Thyroid gland (tissue), 4 donors: Measurements from ENCODE around the gene DNAJC13. TPM values are rescaled to one million over a fixed set of nuclear protein-coding genes. Genes with fewer than 3 reads are reported as not detected.

Source experiments
- DNase-seq, 2 donors: peaks; one replicate each; pipeline ENCODE4 v3.0.0-alpha.2; 2019
- H3K27ac ChIP-seq, 3 donors: fragments of 200-600 bp; sonication (generic); 1 replicate in 2 of 3; 2 replicates in 1 of 3; pipeline ENCODE4 v1.5.1; 2016 to 2019; ENCODE audit warnings: mild to moderate bottlenecking in 1 of 3, moderate library complexity in 1 of 3
- H3K27me3 ChIP-seq: fragments of 200-600 bp; sonication (generic); one replicate; pipeline ENCODE4 v1.5.1; 2019
- H3K36me3 ChIP-seq, 2 donors: fragments of 200-600 bp; sonication (generic); one replicate each; pipeline ENCODE4 v1.5.1; 2016 to 2019
- H3K4me1 ChIP-seq, 2 donors: fragments of 200-600 bp; sonication (generic); one replicate each; pipeline ENCODE4 v1.5.1; 2017 to 2019
- H3K4me3 ChIP-seq, 3 donors: fragments of 200-600 bp; sonication (generic); replicated peaks in 1 of 3; 1 replicate in 2 of 3; 2 replicates in 1 of 3; pipeline ENCODE4 v1.5.1; 2016; ENCODE audit warnings: mild to moderate bottlenecking in 1 of 3
- H3K9me3 ChIP-seq: fragments of 200-600 bp; sonication (generic); one replicate; pipeline ENCODE4 v1.5.1; 2017
- CTCF ChIP-seq, 6 experiments: fragments of 200-600 bp in 3 of 6; fragments of 450-650 bp in 3 of 6; sonication (generic) in 3 of 6; IDR thresholded peaks; one replicate each; pipeline ENCODE4 v1.5.1; 2016 to 2019; ENCODE audit warnings: antibody characterized with exemption in 6 of 6, mild to moderate bottlenecking in 2 of 6, inconsistent platforms in 1 of 6, moderate library complexity in 1 of 6
- POLR2A ChIP-seq, 2 donors: fragments of 450-650 bp; IDR thresholded peaks; one replicate each; pipeline ENCODE4 v1.6.1; 2017; ENCODE audit warnings: antibody characterized with exemption in 2 of 2, mild to moderate bottlenecking in 2 of 2, moderate library complexity in 1 of 2
- WGBS, 2 donors: methylation state at CpG; one replicate each; pipeline ENCODE4 v1.1.5; 2017; 5-methylcytosine and 5-hydroxymethylcytosine counted together
- intact Hi-C: fragments of 100-400 bp; cut with DNase I; formaldehyde crosslinking; loops from one replicate; pipeline ENCODE4 v1.15.1; 2023
- total RNA-seq, 4 donors: library from RNA; depleted of rRNA; stranded (reverse); fragments of >200 nt; gene quantifications; one replicate each; pipeline ENCODE4 v1.2.3, GENCODE V29; 2016

Gene DNAJC13
- total RNA-seq, 4 donors from 2014 or later = 47.3 to 56.6 (median 50.4) TPM

GRCh38 chr3:132378846-132379245, 38.5 kb upstream of the DNAJC13 start:
- intact Hi-C loops = no loop called here
- no peak overlapping the region for H3K4me3 ChIP-seq

DNA sequence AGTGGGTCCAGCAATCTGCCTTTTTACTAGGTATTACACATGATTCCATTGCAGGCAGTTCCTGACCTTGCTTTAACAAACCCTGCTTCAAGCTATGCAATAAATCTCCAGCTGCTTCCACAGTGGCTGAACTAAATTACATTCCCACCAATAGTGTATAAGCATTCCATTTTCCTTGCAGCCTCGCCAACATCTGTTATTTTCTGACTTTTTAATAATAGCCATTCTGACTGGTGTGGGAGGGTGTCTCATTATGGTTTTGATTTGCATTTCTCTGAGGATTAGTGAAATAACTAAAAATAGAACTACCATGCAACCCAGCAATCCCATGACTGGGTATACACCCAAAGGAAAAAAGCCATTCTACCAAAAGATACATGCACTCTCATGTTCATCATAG, 36.4 kb upstream of the DNAJC13 start:
- intact Hi-C loops = no loop called here
- H3K36me3 ChIP-seq = no peaks in the 10 kb centered on the region
- 82 to 83% methylated on average over 1 of the region's 1 CpG for WGBS, 2 donors
- H3K27ac ChIP-seq = no peak overlapping the region
- no peak for DNase-seq
- no peaks in the 10 kb centered on the region for H3K4me1 ChIP-seq
- H3K9me3 ChIP-seq = no peaks in the 10 kb centered on the region
- TF ChIP-seq POLR2A (IDR thresholded peaks at IDR 0.05) (no peak), CTCF (IDR thresholded peaks at IDR 0.05) (no peak)
- H3K4me3 ChIP-seq = no peak overlapping the region
- no peaks in the 10 kb centered on the region for H3K27me3 ChIP-seq

More at GRCh38 chr3:132378846-132379245, 38.5 kb upstream of the DNAJC13 start:
- DNase-seq = no peak
- H3K27me3 ChIP-seq = no peaks in the 10 kb centered on the region
- H3K27ac ChIP-seq = no peak overlapping the region
- TF ChIP-seq POLR2A (IDR thresholded peaks at IDR 0.05) (no peak), CTCF (IDR thresholded peaks at IDR 0.05) (no peak)
- H3K9me3 ChIP-seq = no peaks in the 10 kb centered on the region
- H3K36me3 ChIP-seq = no peaks in the 10 kb centered on the region
- H3K4me1 ChIP-seq = no peaks in the 10 kb centered on the region
- WGBS, 2 donors = 43 to 57% methylated on average over 2 of the region's 2 CpGs

DNA sequence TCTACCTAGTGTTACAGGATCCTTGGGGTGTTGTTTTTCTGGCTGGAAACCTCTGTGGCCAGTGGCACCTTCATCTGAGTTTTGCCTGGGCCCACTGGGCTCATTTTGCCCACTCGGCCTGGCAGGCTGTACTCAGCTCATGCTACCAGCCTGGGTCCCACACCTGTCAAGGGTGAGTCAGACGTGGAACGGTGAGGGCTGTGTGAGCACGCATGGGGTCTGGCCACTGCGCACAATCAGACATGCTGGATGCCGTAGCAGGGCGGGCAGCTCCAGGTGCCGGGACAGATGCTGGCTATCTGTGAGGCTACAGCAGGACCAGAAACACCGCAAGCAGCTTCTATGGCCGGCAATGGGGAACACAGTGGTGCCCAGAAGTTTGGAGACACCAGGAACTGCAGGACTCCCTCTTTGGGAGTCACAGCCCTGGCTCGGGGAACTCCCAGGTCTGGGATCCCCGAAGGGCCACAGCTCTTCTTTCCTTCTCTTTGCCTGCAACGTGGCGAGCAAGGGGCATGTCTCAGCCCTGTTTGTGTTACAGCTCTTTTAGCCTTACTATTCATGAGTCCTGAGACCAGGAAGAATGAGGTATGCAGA, 35.9 kb upstream of the DNAJC13 start:
- DNase-seq = no peak

GRCh38 chr3:132382267-132382666, 35.0 kb upstream of the DNAJC13 start:
- TF ChIP-seq CTCF (IDR thresholded peaks at IDR 0.05) (no peak), POLR2A (IDR thresholded peaks at IDR 0.05) (no peak)
- Histone ChIP-seq H3K4me3 (no peak overlapping the region), H3K27ac (no peak overlapping the region), H3K36me3 (no peaks in the 10 kb centered on the region), H3K27me3 (no peaks in the 10 kb centered on the region), H3K9me3 (no peaks in the 10 kb centered on the region), H3K4me1 (no peaks in the 10 kb centered on the region)
- intact Hi-C loops = no loop called here
- DNase-seq = no peak
- 71 to 76% methylated on average over 4 of the region's 4 CpGs for WGBS, 2 donors

More for the DNA sequence above, 35.9 kb upstream of the DNAJC13 start:
- Histone ChIP-seq H3K4me1 (no peaks in the 10 kb centered on the region), H3K27ac (no peak overlapping the region), H3K27me3 (no peaks in the 10 kb centered on the region), H3K36me3 (no peaks in the 10 kb centered on the region), H3K4me3 (no peak overlapping the region), H3K9me3 (no peaks in the 10 kb centered on the region)
- WGBS, 2 donors = 90 to 96% methylated on average over 13 to 14 of the region's 14 CpGs
- intact Hi-C loops = no loop called here
- TF ChIP-seq POLR2A (IDR thresholded peaks at IDR 0.05) (no peak), CTCF (IDR thresholded peaks at IDR 0.05) (no peak)

DNA sequence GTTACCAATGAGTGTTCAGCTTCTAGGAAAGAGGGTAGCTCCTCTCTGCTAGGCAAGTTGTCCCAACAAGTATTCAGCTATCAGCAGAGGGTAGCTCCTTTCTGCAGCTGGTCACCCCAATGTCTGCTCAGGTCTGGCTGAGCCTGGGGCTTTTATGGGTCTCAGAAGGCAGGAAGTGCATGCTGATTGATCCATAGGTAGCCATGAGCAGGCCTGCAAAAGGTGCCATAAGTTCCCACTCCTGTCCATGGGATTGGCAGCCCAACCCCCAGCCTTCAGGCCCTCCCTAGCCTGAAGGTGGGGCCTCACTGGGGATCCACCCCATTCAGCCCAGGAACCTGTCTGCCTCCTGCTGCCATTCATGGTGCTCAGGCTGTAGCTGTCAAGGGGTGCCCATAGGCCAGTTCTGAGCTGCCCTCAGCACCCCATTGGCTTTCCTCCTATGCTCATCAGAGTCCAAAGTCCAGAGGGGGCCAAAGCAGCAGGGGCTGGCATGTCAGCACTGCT, 34.6 kb upstream of the DNAJC13 start:
- TF ChIP-seq CTCF (IDR thresholded peaks at IDR 0.05) = no peak
- no peak for TF ChIP-seq POLR2A (IDR thresholded peaks at IDR 0.05)
- Histone ChIP-seq H3K4me1 (no peaks in the 10 kb centered on the region), H3K27ac (no peak overlapping the region), H3K4me3 (no peak overlapping the region), H3K9me3 (no peaks in the 10 kb centered on the region), H3K36me3 (no peaks in the 10 kb centered on the region), H3K27me3 (no peaks in the 10 kb centered on the region)
- no peak for DNase-seq
- intact Hi-C loops = no loop called here
